ENCODE measurements around the gene TMSB10.

Gene TMSB10

DNA sequence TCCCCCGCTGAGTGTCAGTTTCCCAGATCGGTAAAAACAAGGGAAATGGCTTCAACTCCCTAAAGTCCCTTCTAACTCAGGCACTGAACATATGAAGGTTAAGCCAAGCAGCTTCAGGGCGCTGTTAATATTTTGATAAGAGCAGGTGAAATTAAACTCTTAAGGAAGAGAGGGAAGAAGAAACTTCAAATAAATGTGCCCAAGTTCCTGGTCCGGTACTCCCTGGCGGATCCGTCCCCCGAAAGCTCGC lies 25.1 kb upstream of the TMSB10 start:
- DNase-seq (ENCODE audit: low read depth in 2 of 2): no peak

DNA sequence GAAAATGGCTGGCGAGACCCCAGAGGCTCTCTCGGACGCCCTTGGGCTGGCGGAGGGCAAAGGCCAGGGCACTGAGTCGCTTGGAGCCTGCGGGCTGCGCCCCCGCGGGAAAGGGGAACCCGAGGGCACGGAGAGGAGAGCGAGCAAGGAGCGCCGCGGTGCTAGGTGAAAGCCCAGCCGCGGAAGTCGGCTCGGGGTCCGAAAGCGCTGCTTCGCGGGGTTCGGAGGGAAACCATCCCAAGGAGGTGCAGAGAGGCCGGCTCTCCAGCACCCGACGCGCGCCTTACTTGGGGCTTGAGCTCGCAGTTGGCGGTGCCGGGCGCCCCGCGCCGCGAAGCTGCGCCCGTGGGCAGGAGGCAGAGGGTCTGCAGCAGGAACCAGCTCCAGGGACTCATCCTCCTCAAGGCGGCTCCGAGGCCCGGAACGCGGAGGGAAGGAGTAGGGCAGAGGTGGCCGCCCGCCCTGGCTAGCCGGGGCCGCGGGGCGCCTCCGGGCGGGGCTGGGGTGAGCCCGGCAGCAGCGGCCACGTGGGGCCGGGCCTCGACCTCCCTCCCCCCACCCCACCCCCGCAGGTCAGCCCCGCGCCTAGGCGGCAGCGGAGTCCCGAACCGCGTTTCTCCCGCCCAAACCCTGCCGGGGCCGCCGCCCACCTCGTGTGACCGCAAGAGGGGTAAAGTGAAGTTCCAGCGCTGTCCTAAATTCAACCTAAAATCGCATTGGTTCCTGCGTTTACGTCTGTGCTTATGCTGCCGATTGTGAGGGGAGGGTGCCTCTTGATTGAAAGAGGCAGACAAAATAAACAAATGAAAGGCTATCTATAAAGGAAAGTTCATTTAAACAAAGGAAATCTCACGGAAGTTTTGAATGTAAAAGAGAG lies 24.6 kb upstream of the TMSB10 start, which contains the start of gene TRABD2A:
Gene TRABD2A, minus strand, starts transcription at position 440 of the 877 bp plus-strand sequence. Its CDS starts 45 bp downstream, at position 395.
- DNase-seq (ENCODE audit: low read depth in 2 of 2): peak in 1 of 2 donors; percentile 58

DNA sequence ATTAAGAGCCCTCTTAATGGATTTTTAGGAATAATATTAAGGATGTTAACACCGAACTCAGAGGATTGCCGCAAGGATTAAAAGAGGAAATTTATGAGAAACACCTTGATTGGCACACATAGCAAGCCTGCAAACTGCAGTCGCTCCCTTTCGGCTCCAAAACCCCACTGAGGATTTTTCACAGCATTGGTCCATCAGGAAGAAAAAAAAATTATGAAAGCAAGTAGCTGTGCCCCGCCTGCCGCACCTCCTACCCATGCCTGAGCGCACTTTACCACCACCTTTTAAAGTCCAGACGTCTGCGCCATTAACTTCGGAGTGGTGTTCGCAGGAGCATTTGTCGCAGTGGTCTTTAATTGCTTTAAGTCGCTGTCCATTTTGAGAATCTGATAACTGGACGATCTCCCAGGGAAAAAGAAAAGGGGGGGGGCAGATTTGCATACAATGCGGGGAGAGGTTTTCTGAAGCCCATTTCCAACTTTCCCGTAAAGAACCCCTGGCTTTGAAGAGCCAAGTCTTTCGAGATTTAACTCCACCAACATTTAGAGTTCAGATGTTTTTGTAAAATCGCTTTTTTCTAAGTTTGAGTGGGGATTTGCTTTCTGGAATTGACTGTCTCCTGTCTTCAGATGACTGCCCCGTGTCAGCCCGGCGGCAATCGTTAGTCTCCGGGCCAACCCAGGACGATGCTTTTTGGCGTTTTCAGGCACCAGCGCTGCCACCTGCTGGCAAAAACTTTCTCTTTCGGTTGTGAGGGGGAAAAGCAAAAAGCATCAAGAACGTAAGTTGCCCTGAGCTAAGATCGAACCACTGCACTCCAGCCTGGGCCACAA lies 23.7 kb upstream of the TMSB10 start:
- peak; percentile 76 to 83 for DNase-seq (ENCODE audit: low read depth in 2 of 2)

DNA sequence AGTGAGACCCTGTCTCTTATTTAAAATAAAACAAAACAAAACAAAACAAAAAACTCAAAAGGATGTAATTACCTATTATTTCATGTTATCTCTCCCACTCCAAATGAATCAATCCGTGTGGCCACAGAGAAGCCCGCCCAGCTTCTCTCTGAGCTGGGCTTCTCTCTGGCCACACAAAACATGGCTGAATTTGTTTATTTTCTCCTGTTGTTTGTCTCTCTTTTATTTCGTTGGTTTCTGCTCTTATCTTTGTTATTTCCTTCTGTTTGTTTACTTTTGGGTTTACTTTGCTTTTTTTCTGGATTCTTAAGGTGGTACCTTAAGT lies 23.1 kb upstream of the TMSB10 start:
- DNase-seq (ENCODE audit: low read depth in 2 of 2): no peak

DNA sequence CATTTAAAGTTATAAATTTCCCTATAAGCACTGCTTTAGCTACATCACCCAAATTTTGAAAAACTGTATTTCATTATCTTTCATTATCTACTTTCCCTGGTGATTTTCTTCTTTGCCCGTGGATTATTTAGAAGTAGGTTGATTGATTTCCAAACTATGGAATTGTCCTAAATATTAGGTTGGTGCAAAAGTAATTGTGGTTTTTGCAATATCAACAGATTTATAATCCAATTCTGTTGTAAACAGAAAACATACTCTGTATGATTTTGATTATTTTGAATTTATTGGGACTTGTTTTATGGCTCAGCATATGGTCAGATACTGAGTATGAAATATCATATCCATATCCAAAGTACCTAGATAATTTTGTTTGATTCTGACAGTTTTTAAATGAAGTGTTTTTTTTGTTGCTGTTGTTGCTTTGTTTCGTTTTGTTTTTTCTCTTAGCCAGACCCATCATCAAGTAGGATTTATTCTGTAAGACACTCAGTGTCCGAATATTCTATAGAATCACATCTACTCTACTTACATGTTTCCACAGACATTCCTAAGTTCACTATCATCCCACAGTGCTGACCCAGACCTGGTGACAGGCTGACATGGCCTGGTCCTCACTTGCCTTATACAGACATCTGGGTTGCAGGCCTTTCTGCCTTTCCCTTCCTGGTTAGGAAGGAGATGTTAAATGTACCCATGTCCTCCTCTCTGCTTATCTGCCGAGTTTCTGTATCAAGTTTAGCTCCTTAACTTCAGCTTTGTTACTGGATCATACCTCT lies 22.5 kb upstream of the TMSB10 start:
- no peak for DNase-seq (ENCODE audit: low read depth in 2 of 2)

DNA sequence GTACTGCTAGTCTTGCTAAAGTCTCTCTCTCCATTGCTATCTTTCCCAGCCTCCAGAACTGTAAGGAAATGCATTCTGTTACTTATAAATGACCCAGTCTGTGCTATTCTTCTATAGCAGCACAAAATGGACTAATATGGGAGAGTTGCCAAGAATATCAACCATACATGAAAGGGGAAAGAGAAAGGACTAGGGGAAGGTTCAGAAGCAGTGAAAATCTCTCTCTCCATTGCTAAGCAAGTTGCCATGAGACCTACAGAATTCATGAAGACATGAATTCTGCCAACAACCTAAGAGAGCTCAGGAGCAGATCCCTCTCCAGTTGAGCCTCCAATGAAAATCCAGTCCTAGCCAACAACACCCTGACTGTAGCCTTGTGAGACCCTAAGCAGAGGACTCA lies 21.0 kb upstream of the TMSB10 start:
- no peak for DNase-seq (ENCODE audit: low read depth in 2 of 2)

DNA sequence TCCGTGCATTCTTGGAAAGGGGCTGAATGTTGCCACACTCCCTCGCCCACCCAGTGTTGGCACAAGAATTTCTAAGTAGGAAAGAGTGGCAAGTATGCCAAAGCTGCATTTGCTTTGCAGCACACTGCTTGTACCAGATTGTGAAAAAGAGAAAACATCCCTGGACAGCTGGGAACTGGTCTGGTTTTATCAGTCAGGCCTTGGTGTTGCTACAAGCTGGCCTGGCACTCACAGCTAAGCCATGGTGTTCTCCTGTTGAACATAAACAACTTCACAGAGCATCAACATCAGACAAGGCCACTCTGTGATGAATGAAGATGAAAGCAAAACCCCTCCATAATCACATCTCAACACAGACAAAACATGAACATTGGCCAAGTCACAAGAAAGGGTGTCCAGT lies 20.3 kb upstream of the TMSB10 start:
- no peak for DNase-seq (ENCODE audit: low read depth in 2 of 2)

DNA sequence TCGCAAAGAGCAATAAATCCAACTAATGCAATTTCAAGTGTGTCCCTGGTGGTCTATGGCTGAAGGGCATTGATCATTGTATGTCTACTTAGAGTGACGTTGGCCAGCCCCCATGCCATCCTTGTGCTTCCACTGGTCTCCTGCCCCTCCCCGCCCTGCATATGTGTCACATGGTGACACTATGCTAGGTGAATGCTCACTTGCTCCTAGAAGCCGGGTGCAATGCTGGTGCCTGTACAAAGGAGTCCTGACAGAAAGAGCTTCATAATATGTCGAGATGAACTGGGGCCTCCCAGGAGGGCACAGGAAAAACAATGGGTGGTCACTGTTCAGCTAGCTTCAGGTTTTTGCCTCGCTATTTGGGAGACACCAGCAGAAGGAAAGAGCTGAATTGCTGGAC lies 18.7 kb upstream of the TMSB10 start:
- DNase-seq (ENCODE audit: low read depth in 2 of 2): no peak

DNA sequence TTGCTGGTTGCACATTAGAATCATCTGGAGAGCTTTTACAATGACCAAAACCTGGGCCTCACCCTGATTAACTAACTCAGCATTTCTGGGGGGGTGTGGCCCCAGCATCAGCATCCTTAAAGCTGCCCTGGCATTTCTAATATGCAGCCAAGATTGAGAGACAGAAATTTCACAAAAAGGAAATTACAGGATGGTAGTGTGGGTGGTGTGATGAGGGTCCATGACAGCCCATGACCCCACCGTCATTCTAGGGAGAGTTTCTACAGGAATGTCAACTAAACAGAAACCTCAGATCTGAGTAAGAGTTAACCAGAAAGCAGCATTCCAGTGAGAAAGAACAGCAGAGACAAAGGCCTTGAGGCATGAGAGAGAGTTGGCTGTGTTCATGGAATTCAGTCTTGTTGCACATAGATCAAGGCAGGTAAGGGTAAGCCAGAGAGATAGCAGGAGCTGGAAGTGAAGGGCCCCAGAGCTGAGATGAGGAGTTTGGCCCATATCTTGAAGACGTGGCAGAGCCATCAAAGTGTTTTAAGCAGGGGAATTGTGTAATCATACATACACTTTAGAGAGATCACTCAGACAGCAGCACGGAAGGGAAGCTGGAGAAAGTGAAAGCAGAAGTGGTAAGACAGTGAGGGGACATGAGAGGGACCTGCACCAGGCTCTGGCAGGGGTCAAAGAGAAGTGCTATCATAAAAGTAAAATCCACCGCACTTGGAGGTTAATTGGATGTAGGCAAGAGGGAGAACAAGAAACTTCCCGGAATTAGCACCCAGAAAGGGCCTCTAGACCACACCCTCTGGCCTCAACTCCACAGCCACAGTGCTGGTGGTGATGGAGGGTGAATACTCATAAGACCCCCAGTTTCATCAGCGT lies 16.8 kb upstream of the TMSB10 start:
- peak; percentile 42 to 50 for DNase-seq (ENCODE audit: low read depth in 2 of 2)

DNA sequence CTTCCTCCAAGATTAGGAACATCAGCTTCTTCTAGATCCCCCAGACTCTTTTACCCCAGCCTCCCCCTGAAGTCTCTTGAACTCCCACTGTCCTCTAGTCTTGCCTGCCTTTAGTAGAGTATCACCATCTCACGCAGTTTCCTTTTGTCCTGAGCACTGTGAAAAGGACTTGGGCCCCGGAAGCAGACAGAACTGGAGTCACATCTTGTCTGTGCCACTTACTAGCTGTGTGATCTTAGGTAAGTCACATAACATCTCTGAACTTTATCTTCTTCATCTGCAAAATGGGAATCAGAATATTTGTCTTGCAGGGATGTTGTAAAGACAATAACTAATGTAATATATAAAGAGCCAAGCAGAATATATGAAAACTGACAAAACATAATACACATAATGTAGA lies 16.1 kb upstream of the TMSB10 start:
- DNase-seq (ENCODE audit: low read depth in 2 of 2): no peak

DNA sequence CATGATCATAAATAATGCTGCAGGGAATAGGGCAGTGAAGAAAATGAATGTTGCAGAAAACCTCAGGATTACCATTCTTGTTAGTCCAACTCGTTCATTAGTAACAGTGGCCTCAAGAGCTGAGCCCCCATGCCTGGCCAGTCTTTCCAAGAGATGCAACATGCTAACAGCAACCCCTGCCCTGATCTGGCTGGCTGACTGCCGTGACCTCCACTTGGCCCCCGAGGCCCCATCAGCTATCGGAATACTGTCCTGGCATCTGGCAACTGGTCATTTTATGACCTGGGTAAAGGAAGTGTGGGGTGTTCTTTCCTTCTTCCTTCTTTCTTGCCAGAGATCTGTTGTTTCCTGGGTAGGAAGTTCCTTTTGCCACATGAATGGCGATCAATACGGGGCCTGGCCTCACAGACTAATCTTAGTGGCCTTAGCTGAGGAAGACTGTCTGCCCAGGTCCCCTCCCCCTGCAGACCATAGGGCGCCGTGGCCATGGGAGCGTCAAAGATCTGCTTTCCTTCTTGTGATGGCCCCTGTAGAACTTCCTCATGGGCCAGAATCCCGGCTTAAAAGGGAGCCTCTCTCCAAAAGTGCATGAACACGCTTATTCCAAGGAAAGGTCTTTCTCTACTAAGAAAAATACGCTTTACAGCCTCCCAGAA lies 14.0 kb upstream of the TMSB10 start:
- DNase-seq (ENCODE audit: low read depth in 2 of 2): no peak

DNA sequence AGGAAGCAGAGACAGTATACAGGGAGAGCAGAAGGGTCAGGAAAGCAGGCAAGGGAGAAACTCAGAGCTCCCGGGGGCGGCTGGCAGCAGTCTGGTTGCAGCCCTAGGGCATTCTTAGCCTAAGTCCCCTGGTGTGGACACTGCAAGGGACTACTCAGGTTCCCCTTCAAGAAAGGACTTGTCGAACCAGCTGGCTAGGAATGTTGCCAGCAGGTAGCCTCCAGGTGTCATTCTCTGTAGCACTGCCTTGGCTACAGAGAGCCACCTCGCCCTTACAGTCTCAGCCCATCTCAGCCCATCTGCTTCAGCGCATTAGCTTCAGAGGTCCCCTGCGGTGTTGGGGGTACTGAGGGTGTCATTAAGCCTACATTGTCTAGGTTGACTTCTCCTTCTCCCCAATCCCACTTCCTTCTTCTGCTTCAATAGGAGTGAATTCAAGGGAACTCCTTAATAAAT lies 11.3 kb upstream of the TMSB10 start:
- no peak for DNase-seq (ENCODE audit: low read depth in 2 of 2)

DNA sequence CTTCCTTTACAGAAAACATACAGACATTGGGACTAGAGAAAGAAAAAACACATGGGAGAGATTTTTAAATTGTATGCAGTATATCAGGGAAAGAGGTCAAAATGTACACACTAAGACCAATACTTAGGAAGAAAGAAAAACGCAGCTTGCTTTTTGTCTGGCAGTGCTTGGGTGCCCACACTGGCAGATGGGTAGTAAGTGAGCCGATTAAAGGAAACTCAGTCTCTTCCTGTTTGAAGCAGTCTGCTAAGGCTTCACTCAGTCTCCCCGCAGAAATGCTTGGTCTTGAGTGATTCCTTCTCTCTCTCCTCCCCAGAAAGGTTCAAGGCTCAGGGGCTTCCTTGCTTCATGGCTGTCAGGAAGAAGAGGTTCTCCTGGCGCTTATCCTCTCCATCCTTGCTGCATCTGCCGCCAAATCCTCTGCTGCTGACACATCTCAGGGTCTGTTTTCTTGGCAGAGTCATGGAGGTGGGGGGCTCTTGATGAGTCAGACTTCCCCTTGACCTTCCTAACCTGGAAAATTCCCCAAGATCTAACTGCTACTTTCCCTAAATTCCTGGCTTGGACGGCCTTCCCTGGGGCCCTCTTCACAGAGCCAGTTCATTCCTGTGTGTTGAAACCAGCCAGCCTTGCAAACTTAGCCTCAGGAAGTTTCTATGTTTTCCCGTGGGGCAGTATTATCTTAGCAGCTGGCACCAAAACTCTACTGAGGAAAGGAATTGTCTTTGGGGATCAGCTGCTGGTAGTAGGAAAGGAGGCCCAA lies 10.5 kb upstream of the TMSB10 start:
- DNase-seq (ENCODE audit: low read depth in 2 of 2): no peak

DNA sequence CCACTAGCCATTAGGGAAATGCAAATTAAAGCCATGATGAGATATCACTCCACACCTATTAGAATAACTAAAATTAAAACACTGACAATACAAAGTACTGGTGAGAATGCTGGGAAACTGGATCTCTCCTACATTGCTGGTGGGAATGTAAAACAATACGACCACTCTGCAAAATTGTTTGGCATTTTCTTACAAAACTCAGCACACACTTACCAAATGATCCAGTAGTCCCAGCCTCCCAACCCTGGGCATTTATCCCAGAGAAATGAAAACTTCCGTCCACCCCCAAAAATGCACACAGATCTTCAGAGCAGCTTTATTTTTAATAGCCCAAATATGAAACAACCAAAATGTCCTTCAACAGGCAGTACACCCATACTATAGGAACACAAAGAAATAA lies 8.9 kb upstream of the TMSB10 start:
- no peak for DNase-seq (ENCODE audit: low read depth in 2 of 2)

DNA sequence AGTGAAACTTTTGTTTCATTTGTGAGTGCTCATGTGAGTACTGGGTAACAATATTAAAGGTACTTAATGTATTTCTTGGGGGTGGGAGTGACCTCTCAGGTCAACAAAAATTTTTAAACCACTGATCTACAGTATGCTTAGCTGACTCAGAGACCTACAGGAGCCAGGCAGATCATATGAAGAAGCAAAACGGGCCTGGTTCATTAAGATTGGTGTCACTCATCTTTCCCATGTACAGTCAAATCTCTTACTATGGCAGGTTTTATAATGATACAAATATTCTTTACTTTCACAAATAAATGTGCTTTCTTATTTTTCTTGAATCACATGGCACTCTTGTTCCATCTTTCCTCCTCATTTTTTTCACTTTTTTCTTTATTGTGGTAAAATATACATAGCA lies 7.7 kb upstream of the TMSB10 start:
- DNase-seq (ENCODE audit: low read depth in 2 of 2): no peak

DNA sequence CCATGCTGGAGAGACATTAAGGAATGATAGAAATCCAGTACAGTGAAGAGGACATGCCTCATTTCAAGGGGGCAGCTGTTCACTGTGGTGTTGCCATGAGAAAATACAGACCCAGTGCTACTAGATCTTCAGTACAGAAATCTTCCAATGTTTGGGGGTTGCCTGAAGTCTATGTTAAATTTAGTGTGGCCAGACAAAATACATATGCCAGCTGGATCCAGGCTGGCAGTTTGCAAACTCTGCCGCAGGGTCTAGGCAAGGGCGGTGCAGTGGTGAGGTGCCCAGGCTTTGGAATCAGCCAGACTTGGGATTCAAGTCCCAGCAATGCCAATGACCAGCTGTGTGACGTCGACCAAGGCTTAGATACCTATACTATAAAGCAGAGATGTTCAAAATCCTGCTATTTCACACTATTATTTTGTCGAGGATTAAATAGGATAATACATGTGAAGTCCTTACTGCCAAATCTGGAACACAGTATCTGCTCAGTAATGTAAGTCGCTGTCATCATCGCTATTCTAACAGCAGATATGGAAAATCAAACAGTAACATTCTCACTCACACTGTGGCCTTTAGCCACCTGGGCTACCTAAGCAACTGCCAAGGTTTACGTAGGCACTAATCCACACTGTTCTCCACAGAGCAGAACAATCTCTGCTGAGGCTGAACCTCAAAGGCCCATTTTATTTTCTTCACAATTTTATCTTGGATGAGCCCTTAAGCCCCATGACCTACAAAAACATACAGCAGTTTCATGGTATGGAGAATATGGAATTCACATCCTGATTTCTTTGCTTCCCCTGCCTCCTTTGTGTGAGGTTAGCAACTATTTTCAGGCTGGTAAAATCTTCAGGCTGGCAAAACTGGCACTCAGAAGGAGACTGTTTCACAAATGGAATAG lies 5.9 kb upstream of the TMSB10 start:
- DNase-seq (ENCODE audit: low read depth in 2 of 2): no peak

DNA sequence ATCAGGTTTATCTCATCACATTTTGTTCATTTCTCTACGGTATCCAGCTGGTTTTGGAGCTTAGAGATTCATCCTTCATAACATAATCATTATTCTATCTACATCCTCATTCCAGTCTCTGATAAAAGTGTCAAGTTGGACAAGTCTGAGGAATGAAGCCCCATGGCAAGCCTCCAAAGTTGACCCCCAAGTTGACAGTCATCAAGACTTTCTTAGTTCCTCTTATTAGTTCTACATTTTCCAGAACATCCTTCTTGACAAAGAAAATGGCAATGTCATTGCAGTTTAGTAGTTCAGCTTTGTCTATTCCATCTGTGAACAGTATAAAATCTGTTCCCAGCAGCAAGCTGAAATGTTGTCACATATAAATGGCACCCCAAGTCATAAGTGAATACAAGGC lies 4.5 kb upstream of the TMSB10 start:
- DNase-seq (ENCODE audit: low read depth in 2 of 2): no peak

DNA sequence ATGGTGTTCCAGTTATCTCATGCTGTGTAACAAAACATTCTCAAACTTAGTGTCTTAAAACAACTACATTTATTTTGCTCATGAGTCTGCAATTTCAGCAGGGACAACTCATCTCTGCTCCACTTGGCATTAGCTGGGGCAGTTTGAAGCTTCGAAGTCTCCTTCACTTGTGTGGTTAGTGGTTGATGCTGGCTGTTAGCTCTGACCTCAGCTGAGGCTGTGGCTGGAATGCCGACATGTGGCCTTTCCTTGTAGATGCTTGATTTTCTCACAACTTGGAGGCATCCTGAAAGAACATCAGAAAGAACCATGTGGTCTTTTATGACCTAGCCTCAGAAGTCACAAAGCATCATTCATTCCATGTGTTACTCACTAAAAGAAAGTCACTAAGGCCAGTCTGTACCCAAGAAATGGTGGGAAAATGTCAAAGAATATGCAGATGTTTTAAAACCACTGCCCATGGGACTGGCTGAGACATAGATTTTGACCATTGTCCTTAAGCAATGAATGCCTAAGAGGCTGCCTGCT lies 3.8 kb upstream of the TMSB10 start:
- no peak for DNase-seq (ENCODE audit: low read depth in 2 of 2)

DNA sequence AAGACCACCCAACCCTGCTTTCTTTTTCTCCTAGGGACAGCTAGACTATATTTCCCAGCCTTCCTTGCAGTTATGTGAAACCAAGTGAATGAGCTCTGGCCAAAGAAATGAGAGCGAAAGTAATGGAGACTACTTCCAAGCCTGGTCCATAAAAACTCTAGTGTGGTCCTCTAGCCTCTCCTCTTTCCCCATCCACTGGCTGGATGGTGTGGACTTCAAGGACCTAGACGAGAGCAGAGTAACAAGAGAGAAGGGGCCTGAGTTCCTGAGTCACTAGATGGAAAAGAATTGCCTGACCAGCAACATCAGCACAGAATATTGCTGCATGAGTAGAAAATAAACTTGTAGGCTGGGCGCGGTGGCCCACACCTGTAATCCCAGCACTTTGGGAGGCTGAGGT lies 2.9 kb upstream of the TMSB10 start:
- DNase-seq (ENCODE audit: low read depth in 2 of 2): no peak

Measured in stimulated activated CD8-positive, alpha-beta memory T cell treated with anti-CD3 and anti-CD28 coated beads, Interleukin-7, amount 100 ng/mL, for 4 hours (primary cell).